Midbrain (tissue), 1 donor: ENCODE results near the gene TMEM200B.
"Not testable (repeated sequence)": the region's sequence is repeated elsewhere in the genome, so short reads cannot be mapped to it uniquely, and the experiment has no call there.

ENCODE experiments used
- DNase-seq: peaks from one replicate; lab custom pipeline; 2025; lab: John Stamatoyannopoulos, UW

TMEM200B gene

DNA sequence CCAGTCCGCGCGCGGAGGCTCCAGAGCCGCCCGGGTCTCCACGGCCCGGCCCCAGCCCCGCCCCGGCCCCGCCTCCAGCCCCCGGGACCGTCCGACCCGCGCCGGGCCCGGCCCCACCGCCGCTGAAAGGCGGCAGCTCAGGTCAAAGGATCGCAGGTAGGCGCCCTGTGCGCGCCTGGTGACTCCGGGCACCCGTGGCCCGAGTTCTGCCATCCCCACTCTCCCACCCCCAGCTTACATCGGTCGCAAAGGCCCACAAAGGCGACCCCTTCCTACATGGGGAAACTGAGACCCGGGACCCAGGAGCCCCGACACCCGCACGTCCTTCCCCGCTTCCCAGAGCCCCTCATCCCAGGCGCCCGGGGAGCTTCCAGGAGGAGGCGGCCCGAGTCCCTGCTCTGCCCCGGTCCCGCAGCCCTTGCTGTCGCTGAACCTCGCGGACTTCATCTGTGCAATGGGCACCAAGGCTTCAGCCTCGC, at the start of gene TMEM200B:
TSS of gene TMEM200B (minus strand) at position 17 of the 479 bp plus-strand sequence. CDS start 2,075 bp downstream, outside the sequence.
- DNase-seq = no peak

DNA sequence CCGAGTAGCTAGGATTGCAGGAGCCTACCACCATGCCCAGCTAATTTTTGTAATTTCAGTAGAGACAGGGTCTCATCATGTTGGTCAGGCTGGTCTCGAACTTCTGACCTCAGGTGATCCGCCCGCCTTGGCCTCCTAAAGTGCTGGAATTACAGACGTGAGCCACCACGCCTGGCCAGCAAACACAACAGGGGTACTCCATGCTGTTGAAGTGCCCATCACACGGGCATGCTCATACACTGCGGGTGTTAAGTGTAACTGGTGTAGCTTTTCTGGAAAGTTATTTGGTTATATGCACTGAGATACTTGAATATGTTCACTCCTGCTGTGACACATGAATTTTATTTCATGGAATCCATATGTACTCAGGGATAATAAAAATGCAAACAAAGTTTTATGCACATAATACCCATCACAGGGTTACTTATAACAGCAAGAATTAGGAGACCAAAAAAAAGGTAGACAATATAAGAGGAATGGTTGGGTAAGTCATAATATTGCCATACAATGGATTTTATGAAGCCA, 48.8 kb upstream of the TMEM200B start:
- no peak for DNase-seq

DNA sequence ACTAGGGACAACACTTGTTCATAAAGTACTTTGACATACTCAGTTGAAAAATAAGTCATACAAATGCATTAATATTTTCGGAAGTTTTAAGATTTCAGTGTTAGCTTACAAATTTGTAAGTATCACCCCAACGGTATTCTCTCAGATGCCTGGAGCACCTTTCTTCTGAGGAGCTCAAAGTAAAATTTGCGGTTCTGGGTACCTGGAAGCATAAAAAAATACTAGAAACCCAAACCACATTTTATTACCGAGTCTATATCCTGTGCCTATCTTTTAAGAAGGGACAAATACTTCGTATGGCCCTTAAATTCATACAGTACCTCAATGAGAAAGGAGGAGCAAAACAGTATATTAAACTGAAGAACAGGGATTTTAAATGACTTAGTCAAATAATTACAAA, 47.8 kb upstream of the TMEM200B start:
- DNase-seq = no peak

DNA sequence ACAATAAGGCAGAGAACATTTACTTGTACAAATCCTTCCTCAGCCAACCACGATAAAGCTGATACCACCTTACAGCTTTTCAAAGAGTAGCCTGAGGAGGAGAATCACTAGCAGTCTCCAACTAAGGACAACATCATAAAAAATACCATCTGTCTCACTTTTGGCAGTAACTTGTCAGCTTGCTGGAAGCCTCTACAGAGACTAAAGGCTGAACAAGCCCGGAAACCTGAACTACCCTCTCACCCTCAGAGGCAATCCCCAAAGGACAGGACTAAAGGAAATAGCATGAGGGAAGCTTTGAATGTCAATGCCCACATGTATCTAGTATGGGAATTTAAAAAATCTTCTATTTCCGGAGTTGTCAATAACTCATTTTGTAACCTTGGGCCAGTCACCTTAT, 47.4 kb upstream of the TMEM200B start:
- no peak for DNase-seq

DNA sequence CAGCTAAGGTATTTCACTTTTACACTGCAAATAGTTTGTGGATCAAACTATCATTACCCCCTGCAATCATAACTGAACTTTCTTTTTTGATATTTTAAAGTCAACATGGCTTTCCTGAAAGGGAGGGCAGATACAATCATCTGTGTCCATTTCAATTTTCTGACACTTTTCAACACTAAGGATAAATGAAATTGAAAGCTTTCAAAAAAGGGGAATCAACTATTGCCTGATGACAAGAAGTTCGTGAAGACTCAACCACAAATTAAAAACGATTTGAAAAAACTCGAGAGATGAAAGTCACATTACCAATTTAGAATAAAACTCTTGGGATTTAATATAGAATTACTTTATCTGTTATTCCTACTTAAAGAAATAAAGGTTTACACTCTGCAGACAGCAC, 46.3 kb upstream of the TMEM200B start:
- DNase-seq = no peak

DNA sequence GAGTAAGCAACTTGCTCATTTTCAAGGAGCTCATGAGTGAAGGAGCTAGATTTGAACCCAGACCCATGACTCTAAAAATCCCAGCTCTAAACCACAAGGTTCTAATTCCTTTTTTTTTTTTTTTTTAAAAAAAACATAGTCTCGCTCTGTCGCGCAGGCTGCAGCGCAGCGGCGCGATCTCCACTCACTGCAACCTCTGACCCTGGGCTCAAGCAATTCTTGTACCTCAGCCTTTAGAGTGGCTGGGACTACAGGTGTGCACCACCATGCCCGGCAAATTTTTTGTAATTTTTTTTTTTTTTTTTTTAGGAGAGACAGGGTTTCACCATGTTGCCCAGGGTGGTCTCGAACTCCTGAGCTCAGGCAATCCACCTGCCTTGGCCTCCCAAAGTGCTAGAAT, 44.2 kb upstream of the TMEM200B start:
- DNase-seq = no peak

DNA sequence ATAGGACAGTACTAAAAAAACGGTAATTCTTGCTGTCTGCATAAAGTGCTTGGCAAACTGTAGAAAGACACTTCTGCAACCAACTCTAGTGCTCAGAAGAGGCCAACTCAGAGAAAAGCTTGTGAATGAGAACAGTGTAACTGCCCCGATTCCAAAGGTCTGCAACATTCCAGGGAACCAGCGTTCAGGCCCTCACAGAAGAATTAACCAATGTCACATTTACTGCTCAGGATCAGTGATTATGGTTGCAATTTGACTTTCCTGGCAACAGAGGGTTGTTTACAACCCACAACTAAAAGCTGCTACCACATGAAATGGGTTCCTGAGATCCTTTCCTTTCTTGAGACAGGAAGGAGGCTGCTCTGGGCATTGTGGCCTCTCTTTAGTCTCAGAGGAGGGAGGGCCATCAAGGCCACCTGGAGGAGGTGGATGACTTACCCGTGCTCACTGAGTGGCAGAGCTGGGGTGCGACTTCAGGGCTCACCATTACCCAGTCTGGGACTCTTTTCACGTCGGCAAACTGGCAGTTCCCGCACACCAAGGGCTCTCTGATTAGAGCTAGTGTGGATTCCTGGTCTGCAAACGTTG, 42.7 kb upstream of the TMEM200B start:
- no peak for DNase-seq

DNA sequence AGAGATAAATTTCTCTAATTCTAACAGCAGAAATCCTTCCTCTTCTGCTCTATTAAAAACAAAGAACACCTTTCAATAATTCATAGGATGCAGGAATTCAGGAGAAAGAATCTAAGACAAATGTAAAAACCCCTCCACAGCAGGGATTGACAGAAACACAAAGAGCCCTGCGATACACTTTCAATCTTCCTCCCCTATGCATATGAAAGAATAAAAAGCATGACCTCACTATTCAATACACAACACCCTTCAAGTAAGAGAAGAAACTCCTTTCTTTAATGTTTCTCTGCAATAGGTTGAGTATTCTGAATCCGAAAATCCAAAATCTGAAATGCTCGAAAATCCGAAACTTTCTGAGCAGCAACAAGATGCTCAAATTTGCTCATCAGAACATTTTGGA, 40.9 kb upstream of the TMEM200B start:
- DNase-seq = no peak

DNA sequence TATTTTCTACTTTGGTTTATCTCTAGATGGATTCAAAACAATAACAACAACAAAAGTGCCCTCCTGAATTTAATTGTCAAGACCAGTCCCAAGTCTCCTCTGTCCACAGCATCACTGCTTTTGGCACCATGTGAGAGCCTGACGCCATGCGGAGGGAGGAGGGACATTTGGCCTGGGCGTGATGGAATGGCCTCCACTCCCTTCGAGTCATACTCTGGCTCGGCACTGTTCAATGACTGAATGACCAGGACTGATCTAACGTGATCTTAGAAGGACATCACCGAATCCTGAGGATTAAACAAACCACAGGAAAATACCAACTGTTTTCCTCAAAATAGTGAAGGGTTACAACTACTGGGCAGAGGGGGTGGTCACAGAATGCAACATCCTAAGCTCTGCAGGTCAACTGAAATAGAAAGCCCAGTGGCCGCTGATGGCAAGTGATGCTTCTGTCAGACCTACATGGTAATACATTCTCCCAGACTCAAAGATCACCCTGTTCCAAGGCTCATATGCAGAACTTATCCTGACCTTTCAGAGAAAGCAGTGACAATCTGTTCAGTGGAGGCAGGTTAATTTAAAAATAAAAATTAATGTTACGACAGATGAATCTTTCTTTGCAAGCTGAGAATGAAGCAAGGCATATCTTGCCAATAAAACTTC, 38.9 kb upstream of the TMEM200B start:
- no peak for DNase-seq

DNA sequence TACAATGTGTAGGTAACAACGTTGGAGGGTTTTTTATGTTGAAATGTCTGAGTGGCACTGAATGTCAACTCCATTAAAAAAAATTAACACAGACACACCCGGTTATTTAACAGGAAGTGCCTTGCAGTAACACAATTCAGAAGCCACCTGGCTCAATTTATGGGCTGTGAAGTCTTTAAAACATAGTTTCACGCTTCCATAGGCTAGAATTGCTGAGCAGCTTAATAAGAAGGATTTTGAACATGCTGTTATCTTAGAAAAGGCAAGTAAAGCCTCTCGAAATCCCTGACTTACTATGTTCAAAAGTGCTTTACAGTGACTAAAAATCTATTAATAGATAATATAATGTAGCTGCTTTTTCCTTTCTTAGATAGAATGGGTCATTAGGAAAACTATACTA, 38.3 kb upstream of the TMEM200B start:
- DNase-seq = no peak

DNA sequence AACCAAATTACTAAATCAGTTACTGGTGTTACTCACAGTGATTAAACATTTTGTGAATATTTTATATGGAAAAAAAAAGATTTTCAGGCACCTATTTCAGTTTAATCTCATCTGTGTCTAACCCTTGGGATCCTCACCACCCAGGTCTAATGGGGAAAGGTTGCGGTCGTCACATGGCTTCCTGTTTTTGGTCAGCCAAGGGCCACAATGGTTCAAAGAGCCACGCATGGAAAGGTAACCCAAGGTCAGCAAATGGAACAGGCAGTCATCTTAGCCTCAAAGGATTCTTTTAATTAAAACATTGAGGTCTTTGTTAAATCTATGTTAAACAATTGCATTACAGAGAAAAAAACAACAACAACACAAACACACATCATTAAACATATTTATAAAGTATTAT, 36.1 kb upstream of the TMEM200B start:
- no peak for DNase-seq

DNA sequence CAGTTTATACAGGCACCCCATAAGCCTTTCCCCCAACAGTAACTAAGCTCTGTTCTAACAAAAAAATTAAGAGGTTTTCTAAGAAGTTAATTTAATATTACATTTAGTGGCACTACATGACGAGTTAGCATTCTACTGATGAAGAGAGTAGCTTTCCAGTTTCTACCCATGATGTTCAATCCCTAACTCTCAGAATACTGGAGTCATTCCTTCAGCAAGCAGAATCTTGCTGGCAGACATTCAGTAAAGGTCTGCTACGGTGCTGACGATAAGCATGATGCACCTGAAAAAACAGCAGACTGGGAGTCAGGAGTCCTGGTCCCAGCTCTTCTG, 33.5 kb upstream of the TMEM200B start:
- DNase-seq = no peak

DNA sequence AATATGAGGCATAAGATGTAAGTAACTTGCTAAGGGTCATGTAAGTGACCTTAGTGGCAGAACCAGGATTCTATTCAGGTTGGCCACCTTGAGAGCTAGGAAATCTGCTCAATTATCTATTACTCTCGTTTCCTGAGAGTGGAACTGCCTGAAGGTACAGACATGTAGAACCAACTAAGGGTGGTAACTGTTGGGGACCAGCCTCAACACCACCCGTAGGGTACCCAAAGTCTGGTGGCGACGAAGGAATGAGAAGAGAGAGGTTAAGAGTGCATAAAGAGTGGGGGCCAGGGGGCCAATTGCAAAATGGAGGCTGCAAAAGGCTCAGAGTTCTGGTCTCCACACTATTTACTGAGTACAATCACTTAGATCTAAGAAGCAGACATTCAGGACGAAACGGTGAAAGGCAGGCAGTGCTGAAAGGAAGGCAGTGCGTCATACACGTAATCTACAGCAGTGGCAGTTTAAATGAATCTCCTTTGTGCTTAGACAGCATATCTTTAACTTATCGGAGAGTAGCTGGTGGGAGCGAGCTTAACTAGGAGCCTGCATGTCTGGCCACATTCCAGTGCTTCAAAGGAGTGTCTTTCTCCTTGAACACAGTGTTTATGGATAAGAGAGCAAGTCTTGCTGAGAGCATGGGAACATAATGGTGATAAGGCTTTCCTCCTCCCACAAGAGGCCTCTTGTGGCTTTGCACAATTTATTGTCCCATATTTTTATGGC, 33.0 kb upstream of the TMEM200B start:
- DNase-seq = no peak

DNA sequence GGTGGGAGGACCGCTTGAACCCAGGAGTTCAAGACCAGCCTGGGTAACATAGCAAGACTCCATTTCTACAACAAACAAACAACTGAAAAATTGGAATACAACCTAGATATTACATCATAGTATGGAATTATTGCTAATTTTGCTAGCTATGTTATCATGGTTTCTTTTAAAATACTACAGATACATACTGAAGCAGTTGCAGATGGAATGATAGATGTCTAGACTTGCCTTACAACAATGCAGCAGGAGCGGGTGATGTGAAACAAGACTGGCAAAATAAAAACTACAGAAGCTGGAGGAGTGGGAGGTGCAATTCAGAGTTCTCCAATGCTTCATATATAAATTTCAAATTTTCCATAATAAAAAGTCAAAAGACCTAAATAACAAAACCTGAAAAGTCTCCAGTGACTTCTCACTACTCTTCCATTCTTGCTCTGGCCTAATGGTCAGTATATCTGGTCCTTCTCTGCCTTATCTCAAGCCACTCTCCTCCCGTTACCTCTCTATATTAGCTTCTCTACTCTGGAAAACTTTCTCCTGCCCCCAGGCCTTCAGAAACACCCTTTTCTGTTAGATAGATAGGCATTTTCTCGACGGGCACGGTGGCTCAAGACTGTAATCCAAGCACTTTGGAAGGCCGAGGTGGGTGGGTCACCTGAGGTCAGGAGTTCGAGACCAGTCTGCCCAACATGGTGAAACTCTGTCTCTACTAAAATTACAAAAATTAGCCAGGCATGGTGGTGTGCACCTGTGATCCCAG, 28.5 kb upstream of the TMEM200B start:
- no peak for DNase-seq

DNA sequence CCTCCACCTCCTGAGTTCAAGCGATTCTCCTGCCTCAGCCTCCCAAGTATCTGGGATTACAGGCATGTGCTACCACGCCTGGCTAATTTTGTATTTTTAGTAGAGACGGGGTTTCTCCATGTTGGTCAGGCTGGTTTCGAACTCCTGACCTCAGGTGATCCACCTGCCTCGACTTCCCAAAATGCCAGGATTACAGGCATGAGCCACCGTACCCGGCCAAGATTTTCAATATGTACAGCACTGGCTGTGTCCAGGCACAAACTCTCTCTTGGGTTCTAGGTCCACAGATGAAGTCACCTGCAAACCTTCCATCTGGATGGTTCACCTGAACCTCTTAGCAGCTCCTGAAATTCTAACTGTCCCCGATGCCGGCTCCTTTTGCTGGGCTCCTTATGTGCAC, 26.6 kb upstream of the TMEM200B start:
- DNase-seq = not testable (repeated sequence)

DNA sequence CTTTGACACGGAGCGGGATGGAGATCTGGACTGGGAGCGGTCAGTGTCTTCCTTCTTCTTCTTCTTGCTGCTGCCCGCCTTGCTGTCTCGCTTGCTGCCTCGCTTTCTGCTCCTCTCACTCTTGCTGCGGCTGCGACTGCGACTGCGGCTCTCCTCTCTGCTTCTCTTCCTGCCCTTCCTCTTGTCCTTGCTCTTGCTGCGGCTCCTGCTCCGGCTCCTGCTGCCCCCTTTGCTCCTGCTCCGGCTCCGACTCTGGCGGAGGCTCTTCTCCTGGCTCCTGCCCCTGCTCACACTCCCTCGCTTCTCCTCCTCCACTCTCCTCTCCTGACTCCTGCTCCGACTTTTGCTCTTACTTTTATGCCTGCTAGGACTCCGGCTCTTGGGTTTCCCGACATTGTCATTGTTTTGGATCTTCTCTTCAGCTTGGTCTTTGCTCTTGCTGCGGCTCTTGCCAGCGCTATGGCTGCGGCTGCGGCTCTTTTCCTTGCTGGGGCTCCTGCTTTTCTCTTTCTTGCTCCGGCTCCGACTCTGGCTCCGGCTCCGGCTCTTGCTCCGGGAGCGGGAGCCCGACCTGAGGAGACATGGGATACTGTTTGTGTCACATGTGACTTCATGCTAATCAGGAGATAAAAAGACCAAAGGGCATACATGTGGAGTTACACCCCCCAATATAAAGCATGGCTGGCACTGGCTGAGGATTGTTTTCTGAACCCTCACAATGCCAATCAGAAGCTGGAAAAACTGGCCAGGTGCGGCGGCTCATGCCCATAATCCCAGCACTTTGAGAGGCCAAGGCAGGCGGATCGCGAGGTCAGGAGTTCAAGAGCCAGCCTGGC, 25.2 kb upstream of the TMEM200B start:
- DNase-seq = no peak

DNA sequence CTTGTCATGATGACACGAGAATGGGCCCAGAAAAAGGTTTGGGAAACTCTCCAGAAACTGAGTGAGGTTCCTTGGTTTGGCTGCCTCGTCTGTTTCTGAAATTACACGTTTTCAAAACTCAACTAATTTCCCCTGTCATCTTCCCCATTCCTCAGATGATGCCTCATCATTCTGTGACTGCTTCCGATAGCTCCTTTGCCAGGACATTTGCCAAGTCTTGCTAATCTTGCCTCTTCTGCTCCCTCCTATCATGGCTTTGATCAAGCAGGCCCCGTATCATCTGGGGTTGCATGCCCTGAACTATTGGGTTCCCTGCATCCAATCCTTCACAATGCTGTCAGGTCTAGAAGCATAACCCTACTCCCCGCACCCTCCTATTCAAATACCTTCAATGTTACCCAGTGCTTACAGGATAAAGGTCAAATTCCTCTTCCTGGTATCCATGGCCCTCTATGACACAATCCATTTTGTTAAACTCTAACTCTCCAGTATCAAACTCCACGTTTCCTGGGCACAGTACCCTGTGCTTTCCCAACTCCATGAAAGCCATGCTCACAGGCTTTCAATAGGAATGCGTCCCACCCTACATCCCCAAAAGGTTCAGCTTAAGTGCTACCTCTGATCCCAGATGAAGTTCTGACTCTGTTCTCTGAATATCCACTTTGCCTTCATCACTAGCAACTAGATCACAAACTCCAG, 22.2 kb upstream of the TMEM200B start:
- DNase-seq = no peak

DNA sequence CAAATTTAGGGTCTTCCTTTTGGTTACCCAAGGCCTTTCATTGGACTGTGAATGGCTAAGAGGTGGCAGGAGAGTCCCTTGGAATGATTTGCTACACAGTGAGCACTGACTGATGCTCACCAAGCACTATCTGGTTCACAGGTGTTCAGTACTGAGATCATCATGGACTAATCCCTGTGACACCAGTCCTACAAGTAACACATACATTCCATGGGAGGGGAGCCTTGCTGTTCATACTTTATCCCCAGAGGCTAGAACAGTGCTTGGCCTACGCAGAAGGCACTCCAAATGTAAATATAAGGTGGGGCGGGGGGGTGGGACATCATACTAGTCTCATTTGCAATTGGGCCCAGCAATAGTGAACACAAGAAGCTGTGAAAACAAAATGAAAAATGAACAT, 20.5 kb upstream of the TMEM200B start:
- no peak for DNase-seq

DNA sequence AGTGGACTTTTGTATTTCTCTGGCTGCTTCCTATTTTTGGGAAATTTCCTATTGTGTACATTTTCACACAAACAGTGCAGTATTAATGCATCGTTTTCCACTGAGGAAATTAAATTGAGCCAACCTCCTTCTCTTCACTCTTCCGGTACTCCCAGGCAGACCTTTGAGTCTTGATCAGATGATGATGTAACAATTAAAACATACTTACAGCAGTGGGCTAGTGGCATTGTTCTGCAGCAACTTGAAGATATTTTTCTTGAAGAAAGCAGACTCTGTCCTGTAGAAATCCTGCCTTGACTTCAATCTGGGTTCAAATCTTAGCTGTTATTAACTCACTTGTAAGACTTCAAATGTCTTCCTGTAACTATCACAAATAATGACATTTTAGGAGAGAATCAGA, 19.0 kb upstream of the TMEM200B start:
- DNase-seq = no peak

DNA sequence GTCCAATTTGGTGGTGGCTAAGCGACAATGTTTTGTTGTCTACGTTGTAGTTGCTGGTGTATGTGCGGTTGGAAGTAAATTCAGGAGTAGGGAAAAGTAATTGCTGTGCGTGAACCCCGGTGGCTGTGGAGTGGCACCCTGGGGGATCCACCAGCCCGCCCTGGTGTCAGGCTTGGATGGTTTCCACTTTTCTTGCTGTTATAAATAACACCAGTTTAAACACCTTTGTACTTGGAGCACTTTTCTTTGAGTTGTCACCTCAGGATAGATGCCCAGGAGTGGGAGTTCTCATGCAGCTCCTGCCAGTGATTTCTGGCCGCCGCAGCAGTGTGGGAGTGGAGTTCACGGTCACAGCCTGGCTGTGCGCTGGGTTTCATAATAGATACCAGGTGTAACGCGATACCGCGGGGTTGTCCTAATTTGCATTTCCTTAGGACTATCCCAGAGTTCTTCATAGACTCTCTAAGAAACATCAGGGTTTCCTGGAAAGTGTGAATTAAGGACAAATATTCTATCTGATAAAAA, 12.8 kb upstream of the TMEM200B start:
- no peak for DNase-seq

DNA sequence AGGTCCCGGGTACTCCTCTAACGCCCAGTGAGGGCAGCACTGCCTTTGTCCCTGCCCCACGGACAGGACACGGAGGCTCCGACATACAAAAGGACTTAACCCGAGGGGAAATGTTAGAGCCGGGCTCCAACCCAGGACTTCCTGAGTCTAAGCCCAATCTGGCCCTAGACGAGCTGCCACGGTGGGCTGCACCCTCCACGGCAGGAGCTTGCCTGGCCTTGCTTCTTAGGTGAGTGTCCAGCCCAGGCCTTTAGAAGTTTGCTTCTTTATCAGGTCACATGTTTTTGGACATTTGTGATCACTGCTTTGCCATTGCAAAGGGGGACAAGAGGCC, 11.0 kb upstream of the TMEM200B start:
- DNase-seq = no peak
